Gastroesophageal sphincter (tissue), 3 donors: ENCODE data around the gene HSPB7.

Source experiments
- CTCF ChIP-seq, 4 experiments: fragments of 200-600 bp in 2 of 4; fragments of 450-650 bp in 2 of 4; sonication (generic) in 1 of 4; IDR thresholded peaks; one replicate each; pipeline ENCODE4 v1.5.1; 2017 to 2019; ENCODE audit warnings: antibody characterized with exemption in 4 of 4, mild to moderate bottlenecking in 2 of 4, moderate library complexity in 2 of 4
- POLR2A ChIP-seq, 2 donors: fragments of 450-650 bp; IDR thresholded peaks; one replicate each; pipeline ENCODE4 v1.6.1; 2017; ENCODE audit warnings: antibody characterized with exemption in 2 of 2, mild to moderate bottlenecking in 2 of 2, moderate library complexity in 1 of 2

- TF ChIP-seq CTCF (IDR thresholded peaks at IDR 0.05) (no peak), POLR2A (IDR thresholded peaks at IDR 0.05) (no peak)
These were observed 37.0 kb upstream of the HSPB7 start for GRCh38 chr1:16054598-16055540.
